ENCODE measurements around the gene ANO2. TPM values are rescaled to one million over a fixed set of nuclear protein-coding genes. Genes with fewer than 3 reads are reported as not detected.

ANO2 gene
- total RNA-seq, 2 experiments from 2014 or later = not detected

DNA sequence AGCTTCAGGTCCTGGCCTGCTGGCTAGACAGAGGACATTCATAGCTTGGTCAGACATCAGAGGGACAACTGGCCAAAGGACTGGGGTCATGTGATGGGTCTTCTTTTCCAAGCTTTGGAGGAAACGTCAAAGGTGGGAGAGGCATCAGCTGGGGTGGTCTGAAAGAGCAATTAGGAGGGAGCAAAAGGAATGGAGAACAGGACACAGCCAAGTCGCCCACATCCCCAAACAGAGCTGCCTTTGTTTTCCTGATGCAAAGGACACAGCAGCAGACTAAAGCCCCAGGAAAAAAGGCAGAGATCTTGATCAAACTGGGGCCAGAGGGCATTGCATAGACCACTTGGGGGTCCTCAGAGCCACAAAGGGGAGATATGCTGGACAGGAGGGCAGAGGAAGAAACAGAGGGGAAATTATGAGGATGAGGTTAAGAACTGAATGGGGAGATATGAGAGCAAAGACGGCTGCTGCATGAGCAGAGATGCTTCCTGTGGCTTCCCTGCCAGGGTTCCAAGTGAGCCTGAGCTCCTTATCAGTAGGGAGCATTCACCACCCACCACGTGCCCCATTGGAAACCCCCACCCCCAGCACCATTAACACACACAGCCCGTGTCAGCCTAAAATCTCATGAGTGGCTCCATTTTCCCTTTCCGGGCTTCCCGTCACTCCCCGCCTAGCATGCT, 62.4 kb downstream of the ANO2 start:
- Mint-ChIP-seq H3K4me1 (no peaks in the 10 kb centered on the region), H3K4me3 (no peak overlapping the region), H3K9me3 (ENCODE audit: low read depth) (no peaks in the 10 kb centered on the region), H3K36me3 (no peaks in the 10 kb centered on the region), H3K27ac (no peak overlapping the region), H3K27me3 (peaks cover 30% of the 10 kb centered on the region)
- CTCF ChIA-PET = no interaction called here
- no peak for DNase-seq
- ATAC-seq = no peak

DNA sequence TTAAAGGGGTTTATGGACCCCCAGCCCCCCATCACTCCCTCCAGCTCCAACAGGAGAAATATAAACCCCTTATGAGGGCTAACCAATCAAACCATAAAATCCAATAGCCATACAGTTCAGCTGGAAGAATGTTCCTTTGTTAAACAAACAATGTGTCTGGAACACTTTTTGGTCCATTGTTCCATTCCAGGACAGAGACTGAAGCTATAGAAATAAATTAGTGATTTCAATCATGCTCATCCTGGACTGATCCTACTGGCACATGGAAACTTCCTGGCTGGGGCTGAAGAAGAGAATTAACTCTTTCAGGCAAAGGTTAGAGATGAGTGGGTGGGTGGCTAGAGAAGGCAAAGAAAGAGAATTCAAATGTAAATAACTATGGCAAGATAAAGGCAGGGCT, 63.4 kb downstream of the ANO2 start:
- Mint-ChIP-seq H3K9me3 (ENCODE audit: low read depth) (no peaks in the 10 kb centered on the region), H3K27ac (no peak overlapping the region), H3K4me3 (no peak overlapping the region), H3K27me3 (peaks cover 24% of the 10 kb centered on the region), H3K36me3 (no peaks in the 10 kb centered on the region), H3K4me1 (no peaks in the 10 kb centered on the region)
- ATAC-seq = no peak
- CTCF ChIA-PET = no interaction called here
- DNase-seq = no peak

DNA sequence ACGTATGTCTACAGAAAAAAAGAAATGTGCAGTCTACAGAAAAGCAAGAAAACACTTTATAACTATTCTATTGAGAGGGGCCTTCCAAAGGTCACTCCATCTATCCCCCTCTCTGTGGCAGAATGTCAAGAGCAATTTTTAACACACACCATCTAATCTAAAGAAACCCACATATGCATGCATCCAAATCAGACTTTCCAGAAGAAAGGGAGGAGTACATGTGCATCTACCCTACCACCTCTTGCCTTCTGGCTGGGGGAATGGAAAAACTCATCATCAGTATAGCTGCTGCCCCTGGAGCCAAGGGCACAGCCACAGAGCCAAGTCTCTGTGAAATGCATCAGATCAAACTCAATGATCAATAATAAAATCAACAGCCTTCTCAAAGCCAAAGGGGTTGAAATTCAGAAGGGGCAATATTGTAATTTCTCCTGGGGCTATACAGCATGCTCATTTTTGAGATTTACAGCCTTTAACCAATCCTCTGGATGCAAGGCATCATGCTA, 63.9 kb downstream of the ANO2 start:
- CTCF ChIA-PET = no interaction called here
- ATAC-seq (no peak), DNase-seq (no peak)
- H3K27me3 Mint-ChIP-seq = peaks cover 21% of the 10 kb centered on the region
- no peaks in the 10 kb centered on the region for H3K9me3 Mint-ChIP-seq (ENCODE audit: low read depth)
- H3K4me1 Mint-ChIP-seq = no peaks in the 10 kb centered on the region
- no peak overlapping the region for H3K4me3 Mint-ChIP-seq
- no peak overlapping the region for H3K27ac Mint-ChIP-seq
- H3K36me3 Mint-ChIP-seq = no peaks in the 10 kb centered on the region

DNA sequence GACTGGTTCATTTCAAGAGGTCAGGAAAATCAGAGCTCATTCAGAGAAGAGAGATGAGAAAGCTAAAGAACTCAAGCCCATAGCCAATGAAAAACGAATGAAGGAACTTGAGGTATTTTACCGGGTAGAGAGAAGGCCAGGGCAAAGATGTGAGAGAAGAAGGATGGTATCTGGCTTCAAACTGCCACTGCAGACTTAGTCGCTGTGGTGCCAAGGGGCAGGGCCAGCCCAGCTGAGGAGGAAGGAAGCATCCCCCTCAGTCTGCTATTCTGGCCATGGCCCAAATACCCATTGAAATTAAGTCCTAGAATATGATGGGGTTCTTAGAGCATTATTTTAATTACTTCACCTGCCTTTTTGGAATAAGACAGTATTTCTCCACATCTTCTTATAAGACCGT, 69.2 kb downstream of the ANO2 start:
- Mint-ChIP-seq H3K4me1 (no peaks in the 10 kb centered on the region), H3K4me3 (no peak overlapping the region), H3K9me3 (ENCODE audit: low read depth) (no peaks in the 10 kb centered on the region), H3K27me3 (no peaks in the 10 kb centered on the region), H3K27ac (no peak overlapping the region), H3K36me3 (no peaks in the 10 kb centered on the region)
- DNase-seq (no peak), ATAC-seq (no peak)
- CTCF ChIA-PET = no interaction called here

DNA sequence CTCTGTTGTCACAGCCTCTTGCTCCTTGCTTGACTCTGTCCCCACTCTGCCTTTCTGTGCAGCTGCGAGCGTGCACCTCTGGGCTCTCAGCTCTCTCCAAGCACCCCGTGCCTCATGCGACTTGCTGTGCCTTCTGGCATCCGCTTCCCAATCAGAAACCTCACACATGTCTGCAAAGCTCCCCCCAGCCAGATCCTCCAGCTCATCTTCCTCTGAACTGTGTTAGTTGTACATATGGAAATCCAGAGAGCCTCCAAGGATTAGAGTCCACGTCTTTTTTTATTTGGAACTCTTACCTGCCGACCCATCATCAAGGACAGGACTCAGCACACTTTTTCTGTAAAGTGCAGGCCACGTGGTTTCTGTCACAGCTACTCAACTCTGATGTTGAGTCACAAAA, 70.5 kb downstream of the ANO2 start:
- CTCF ChIA-PET = no interaction called here
- DNase-seq = no peak
- H3K4me1 Mint-ChIP-seq = no peaks in the 10 kb centered on the region
- no peak overlapping the region for H3K27ac Mint-ChIP-seq
- no peaks in the 10 kb centered on the region for H3K36me3 Mint-ChIP-seq
- no peaks in the 10 kb centered on the region for H3K27me3 Mint-ChIP-seq
- ATAC-seq = no peak
- H3K9me3 Mint-ChIP-seq (ENCODE audit: low read depth) = no peaks in the 10 kb centered on the region
- no peak overlapping the region for H3K4me3 Mint-ChIP-seq

DNA sequence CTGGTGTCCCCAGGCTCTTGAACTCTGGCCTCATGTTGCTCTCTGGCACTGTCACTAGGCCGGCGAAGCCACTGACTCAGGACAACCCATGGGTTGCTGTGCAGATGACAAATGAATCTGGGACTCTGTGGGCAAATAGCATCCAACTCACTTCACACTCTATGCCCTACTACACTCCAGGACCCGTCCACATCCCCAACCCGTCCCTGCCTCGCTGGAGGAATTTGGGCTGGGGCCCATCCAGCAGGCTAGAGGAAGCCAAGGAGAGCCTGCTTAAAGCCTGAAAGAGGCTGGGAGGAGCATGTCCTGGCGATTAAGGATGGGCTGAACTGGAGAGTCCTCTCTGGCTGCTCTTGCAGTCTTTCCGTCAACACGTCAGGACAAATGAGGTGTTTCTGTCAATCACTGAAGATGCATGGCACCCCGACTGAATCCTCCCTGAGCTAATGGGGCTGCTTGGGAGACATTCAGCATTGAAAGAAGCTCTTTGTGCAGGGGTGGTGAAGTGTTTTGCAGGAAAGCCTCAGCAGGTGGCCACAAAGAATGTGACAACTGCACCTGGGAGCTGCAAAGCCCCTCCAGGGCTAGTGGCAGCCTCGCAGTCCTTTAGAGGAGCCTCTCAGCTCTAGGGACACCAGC, 71.7 kb downstream of the ANO2 start:
- Mint-ChIP-seq H3K27ac (no peak overlapping the region), H3K9me3 (ENCODE audit: low read depth) (no peaks in the 10 kb centered on the region), H3K4me3 (no peak overlapping the region), H3K27me3 (no peaks in the 10 kb centered on the region), H3K36me3 (no peaks in the 10 kb centered on the region), H3K4me1 (no peaks in the 10 kb centered on the region)
- CTCF ChIA-PET = no interaction called here
- ATAC-seq (no peak), DNase-seq (no peak)

DNA sequence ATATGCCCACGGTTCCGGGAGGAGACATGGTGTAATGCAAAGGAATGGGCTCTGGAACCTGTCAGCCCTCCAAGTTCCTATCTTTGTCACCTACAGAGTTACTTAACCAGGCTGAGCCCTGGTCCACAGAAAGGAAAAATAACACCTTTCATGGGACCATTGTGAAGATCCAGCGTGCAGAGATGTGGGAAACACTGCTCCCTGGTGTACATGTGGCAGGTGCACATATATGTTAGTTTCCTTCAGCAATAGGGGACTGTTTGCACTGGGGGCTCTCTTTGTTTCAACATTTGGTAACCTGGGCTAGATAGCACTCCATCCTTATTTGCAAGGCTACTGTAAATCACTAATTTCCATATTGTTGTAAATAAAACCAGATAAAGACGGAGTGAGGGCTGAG, 72.3 kb downstream of the ANO2 start:
- Mint-ChIP-seq H3K27me3 (no peaks in the 10 kb centered on the region), H3K9me3 (ENCODE audit: low read depth) (no peaks in the 10 kb centered on the region), H3K27ac (no peak overlapping the region), H3K4me1 (no peaks in the 10 kb centered on the region), H3K36me3 (no peaks in the 10 kb centered on the region), H3K4me3 (no peak overlapping the region)
- DNase-seq (no peak), ATAC-seq (no peak)
- CTCF ChIA-PET = no interaction called here

DNA sequence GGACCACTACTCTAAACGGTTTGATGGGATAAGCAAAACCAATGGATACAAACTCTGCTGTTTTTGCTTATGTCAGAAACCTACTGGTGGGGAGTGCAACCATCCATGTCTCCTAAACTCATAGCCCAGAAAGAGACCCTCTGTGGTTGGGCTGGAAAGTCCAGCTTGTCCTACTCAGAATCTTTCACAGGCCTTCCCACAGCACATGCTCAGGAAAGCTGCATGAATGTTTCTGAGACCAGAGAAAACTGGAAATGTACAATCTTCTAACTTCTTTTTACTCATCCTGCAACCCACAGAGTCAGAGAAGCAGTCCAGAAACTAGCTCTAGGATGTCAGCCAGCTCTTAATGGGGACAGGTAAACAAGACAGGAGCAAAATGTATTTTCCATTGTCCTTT, 73.3 kb downstream of the ANO2 start:
- Mint-ChIP-seq H3K27ac (no peak overlapping the region), H3K27me3 (no peaks in the 10 kb centered on the region), H3K36me3 (no peaks in the 10 kb centered on the region), H3K4me1 (no peaks in the 10 kb centered on the region), H3K9me3 (ENCODE audit: low read depth) (no peaks in the 10 kb centered on the region), H3K4me3 (no peak overlapping the region)
- DNase-seq = no peak
- CTCF ChIA-PET = no interaction called here
- no peak for ATAC-seq

DNA sequence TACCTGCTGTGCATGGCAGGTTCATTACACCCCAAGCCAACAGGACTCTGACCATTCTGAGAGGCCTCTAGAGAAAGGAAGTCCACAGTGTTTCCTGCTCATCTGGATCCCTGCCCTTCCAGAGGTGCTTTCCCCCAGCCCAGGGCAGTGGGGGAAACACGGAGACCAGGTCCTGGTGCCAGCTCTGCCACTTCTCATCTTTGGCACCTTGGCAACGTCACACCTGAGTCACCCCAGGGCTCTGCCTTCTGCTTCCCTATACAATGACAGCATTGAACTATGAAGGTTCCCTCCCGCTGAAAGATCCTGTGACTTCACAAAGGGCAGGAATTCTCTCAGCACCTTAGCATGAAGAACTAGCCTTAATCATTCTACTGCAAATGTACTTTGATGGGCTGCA, 74.9 kb downstream of the ANO2 start:
- Mint-ChIP-seq H3K27me3 (no peaks in the 10 kb centered on the region), H3K27ac (no peak overlapping the region), H3K4me3 (no peak overlapping the region), H3K4me1 (no peaks in the 10 kb centered on the region), H3K9me3 (ENCODE audit: low read depth) (no peaks in the 10 kb centered on the region), H3K36me3 (no peaks in the 10 kb centered on the region)
- no peak for DNase-seq
- ATAC-seq = no peak
- CTCF ChIA-PET = no interaction called here

DNA sequence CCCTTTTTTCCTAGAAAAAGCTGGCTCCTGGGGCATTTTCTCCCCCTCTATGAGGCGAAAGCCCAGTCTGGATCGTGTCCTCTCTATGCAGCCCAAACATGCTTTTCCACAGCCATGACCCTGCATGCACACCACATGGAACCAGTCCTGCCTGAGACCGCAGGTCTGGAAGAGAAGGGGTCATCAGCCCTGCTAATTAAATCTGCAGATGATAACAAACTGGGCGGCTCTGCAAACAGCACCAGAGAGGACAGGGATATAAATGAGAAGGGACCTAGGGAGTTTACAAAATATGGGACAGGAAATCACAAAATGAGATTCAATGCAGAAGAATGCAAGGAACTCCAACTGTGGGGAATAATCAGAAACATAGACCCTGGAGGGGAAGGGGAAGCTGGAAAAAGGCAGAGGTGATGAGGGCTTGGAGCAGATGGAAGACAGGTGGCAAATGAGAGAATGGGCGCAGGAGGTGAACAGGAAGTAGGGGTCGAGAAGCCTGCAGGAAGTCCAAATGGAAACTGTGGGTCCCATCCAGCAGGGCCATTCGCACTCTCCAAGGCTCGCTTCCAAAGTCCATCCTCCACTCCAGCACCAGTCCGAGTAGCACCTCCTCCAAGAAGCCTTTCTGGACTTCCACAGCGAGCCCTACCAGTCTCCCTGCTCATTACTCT, 76.3 kb downstream of the ANO2 start:
- Mint-ChIP-seq H3K27me3 (no peaks in the 10 kb centered on the region), H3K27ac (no peak overlapping the region), H3K36me3 (no peaks in the 10 kb centered on the region), H3K9me3 (ENCODE audit: low read depth) (no peaks in the 10 kb centered on the region), H3K4me3 (no peak overlapping the region), H3K4me1 (no peaks in the 10 kb centered on the region)
- ATAC-seq = no peak
- CTCF ChIA-PET = no interaction called here
- DNase-seq = no peak

DNA sequence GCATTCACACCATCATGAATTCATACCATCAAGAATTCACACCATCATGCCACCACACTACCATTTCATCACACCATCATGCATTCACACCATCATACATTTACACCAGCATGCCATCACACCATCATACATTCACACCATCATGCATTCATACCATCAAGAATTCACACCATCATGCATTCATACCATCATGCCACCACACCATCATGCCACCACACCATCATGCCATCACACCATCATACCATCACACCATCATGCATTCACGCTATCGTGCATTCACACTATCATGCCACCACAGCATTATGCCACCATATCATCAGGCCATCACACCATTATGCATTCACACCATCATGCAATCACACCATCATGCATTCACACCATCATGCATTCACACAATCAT, 79.7 kb downstream of the ANO2 start:
- Mint-ChIP-seq H3K4me1 (no peaks in the 10 kb centered on the region), H3K36me3 (no peaks in the 10 kb centered on the region), H3K27ac (no peak overlapping the region), H3K4me3 (no peak overlapping the region), H3K9me3 (ENCODE audit: low read depth) (no peaks in the 10 kb centered on the region), H3K27me3 (no peaks in the 10 kb centered on the region)
- ATAC-seq (no peak), DNase-seq (no peak)
- CTCF ChIA-PET = no interaction called here

DNA sequence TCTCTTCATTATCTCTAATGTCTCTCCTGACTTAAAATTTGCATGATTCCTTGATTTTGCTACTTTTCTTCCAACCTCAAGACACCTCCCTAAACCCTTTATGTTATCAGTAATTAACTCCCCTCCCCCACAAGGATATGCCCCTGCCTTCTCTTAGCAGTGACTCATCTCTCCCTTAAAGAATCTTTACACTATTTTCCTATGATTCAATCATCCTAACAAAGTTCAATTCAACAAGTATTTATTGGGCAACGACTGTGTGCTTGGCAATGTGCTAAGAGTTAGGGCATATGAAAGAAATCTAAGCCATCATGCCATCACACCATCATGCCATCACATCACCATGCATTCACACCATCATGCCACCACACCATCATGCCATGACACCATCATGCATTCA, 80.1 kb downstream of the ANO2 start:
- H3K4me3 Mint-ChIP-seq = no peak overlapping the region
- H3K27ac Mint-ChIP-seq = no peak overlapping the region
- CTCF ChIA-PET = no interaction called here
- H3K27me3 Mint-ChIP-seq = no peaks in the 10 kb centered on the region
- no peaks in the 10 kb centered on the region for H3K9me3 Mint-ChIP-seq (ENCODE audit: low read depth)
- no peaks in the 10 kb centered on the region for H3K36me3 Mint-ChIP-seq
- no peaks in the 10 kb centered on the region for H3K4me1 Mint-ChIP-seq
- DNase-seq (no peak), ATAC-seq (no peak)

DNA sequence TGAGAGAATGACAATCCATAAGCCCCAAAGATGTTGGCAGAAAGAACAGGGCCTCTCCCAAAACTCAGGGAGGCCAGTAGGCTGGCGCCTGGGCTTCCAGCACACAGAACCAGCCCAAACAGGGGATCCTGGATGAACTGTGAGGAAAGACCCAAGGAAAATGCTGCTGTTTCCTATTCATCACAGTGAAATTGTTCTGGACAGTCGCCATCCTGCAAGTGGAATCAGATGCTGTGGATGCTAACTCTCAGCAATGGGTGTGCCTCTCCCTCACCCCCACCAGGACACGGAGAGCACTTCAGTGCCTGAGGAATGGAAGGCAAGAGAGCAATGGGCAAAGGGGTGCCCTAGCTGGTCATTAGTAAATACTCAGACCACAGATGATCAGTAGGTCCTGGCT, 80.8 kb downstream of the ANO2 start:
- no peak overlapping the region for H3K27ac Mint-ChIP-seq
- no peaks in the 10 kb centered on the region for H3K4me1 Mint-ChIP-seq
- no peak for ATAC-seq

DNA sequence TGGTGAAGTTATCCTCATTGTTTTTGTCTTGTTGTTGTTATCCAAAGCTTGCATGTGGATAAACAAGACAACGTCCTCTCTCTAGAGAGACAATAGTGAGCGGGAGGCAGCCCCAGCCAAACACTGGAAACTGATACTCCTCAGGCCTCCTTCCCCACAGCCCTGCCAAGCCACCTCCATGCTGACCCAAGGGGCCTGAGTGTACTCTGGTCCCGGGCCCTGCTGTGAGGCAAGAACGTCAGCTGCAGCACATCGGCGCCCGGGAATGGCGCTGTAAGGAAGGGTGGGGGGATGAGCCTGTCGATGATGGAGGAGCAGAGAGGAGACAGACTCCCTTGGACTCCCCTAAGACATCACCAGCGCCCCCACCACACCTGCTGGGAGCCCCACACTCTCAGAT, 83.6 kb downstream of the ANO2 start:
- H3K4me3 Mint-ChIP-seq = no peak overlapping the region
- ATAC-seq (no peak), DNase-seq (no peak)
- no peaks in the 10 kb centered on the region for H3K36me3 Mint-ChIP-seq
- CTCF ChIA-PET = no interaction called here
- no peak overlapping the region for H3K27ac Mint-ChIP-seq
- no peaks in the 10 kb centered on the region for H3K27me3 Mint-ChIP-seq
- H3K4me1 Mint-ChIP-seq = no peaks in the 10 kb centered on the region
- no peaks in the 10 kb centered on the region for H3K9me3 Mint-ChIP-seq (ENCODE audit: low read depth)

More for the DNA sequence above, 80.8 kb downstream of the ANO2 start:
- H3K27me3 Mint-ChIP-seq = no peaks in the 10 kb centered on the region
- no peak overlapping the region for H3K4me3 Mint-ChIP-seq
- no peaks in the 10 kb centered on the region for H3K36me3 Mint-ChIP-seq
- no peak for DNase-seq
- CTCF ChIA-PET = no interaction called here
- no peaks in the 10 kb centered on the region for H3K9me3 Mint-ChIP-seq (ENCODE audit: low read depth)

Data from activated CD8-positive, alpha-beta memory T cell treated with anti-CD3 and anti-CD28 coated beads, Interleukin-2, amount 10 ng/mL, durations not matched to agents 7 days and 5 days (primary cell).